C4-2B (cell line): ENCODE results near the gene RNASE3.

Experiments
- CTCF ChIP-seq: fragments of 450-650 bp; conservative IDR thresholded peaks from 2 replicates; pipeline ENCODE4 v1.5.1; 2017; ENCODE audit warnings: mild to moderate bottlenecking
- ZFX ChIP-seq: fragments of 450-650 bp; IDR thresholded peaks from 2 replicates; pipeline ENCODE4 v1.6.1; 2017

- TF ChIP-seq CTCF = no peak
- TF ChIP-seq ZFX = no peak
Measured at GRCh38 chr14:20848316-20848954, 42.8 kb upstream of the RNASE3 start.
